GM06990 (cell line): Measurements from ENCODE around the gene POU2AF3.

ENCODE experiments used
- DNase-seq: peaks from one replicate; pipeline ENCODE4 v3.0.0-alpha.2; 2011; ENCODE audit not compliant: insufficient read length; ENCODE audit errors: extremely low read depth
- H3K27me3 ChIP-seq: replicated peaks from 2 replicates; pipeline ENCODE4 v1.6.0; 2011; ENCODE audit warnings: low read length; ENCODE audit not compliant: control insufficient read depth, insufficient read depth
- H3K36me3 ChIP-seq: 2 replicates; pipeline ENCODE4 v1.5.1; 2011; ENCODE audit warnings: low read length; ENCODE audit not compliant: control insufficient read depth, insufficient read depth
- H3K4me3 ChIP-seq: replicated peaks from 2 replicates; pipeline ENCODE4 v1.5.1; 2011; ENCODE audit warnings: low read depth, mild to moderate bottlenecking, control low read depth, low read length
- TF ChIP-seq, protein P1 (sequence below): IDR thresholded peaks from 2 replicates; pipeline ENCODE4 v1.5.1; 2011; ENCODE audit warnings: low read length, control low read depth, mild to moderate bottlenecking, inconsistent platforms; ENCODE audit not compliant: insufficient read depth, poor library complexity, severe bottlenecking

Gene POU2AF3

DNA sequence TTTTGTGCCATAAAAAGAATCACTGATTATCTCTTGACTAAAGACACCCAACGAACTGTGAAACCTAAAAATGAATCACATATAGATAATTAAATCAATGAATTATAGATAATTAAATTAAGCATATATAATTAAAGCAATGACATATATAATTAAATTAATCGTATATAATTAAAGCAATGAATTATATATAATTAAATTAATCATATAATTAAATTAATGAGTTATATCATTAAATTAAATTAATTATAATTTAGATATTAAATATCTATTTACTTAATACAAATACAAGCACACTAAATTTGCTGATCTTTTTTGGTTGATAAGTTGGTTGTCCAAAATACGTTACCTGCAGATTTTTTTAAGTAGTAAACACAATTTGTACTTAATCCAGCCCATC lies 49.8 kb downstream of the POU2AF3 start:
- TF ChIP-seq, protein P1, sequence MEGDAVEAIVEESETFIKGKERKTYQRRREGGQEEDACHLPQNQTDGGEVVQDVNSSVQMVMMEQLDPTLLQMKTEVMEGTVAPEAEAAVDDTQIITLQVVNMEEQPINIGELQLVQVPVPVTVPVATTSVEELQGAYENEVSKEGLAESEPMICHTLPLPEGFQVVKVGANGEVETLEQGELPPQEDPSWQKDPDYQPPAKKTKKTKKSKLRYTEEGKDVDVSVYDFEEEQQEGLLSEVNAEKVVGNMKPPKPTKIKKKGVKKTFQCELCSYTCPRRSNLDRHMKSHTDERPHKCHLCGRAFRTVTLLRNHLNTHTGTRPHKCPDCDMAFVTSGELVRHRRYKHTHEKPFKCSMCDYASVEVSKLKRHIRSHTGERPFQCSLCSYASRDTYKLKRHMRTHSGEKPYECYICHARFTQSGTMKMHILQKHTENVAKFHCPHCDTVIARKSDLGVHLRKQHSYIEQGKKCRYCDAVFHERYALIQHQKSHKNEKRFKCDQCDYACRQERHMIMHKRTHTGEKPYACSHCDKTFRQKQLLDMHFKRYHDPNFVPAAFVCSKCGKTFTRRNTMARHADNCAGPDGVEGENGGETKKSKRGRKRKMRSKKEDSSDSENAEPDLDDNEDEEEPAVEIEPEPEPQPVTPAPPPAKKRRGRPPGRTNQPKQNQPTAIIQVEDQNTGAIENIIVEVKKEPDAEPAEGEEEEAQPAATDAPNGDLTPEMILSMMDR = no peak
- Histone ChIP-seq H3K4me3 (no peak overlapping the region), H3K27me3 (no peaks in the 10 kb centered on the region), H3K36me3 (peaks cover 9% of the 10 kb centered on the region)
- DNase-seq = no peak

DNA sequence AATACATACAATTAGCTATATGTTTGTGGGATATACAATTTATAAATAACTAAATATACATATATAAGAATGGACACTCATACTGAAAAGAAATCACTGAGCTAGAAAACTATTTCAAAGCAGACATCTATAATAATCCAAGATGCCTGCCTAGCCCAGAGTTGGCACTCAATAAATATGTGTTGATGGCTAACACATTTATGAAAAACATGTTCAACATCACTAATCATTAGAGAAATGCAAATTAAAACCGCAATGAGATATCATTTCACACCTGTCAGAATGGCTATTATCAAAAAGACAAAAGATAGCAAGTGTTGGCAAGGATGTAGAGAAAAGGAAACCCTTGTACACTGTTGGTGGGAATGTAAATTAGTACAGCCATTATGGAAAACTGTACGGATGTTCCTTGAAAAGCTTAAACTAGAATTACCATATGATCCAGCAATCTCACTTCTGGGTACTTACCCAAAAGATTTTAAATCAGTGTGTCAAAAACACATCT lies 50.9 kb downstream of the POU2AF3 start:
- no peak for DNase-seq
- Histone ChIP-seq H3K36me3 (peaks cover 16% of the 10 kb centered on the region), H3K4me3 (no peak overlapping the region), H3K27me3 (no peaks in the 10 kb centered on the region)
- TF ChIP-seq, protein P1 = no peak

DNA sequence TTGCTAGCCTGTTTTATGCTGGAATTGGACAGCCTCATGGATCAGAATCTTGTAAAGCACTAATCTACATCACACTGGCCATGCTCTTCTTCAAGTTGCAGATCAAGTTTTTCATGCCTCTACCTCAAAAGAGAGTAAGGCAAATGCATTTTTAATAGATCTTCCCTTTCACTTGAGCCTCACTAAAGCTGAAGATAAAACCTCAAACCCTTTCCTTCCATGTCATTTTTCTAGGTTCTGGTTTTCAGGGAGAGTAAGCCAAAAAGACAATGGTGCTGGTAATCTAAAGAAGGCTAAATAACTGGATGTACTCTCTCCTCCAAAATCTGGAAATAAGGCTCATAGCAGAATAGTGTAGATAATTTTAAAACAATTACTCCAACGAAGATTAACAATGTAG lies 52.5 kb downstream of the POU2AF3 start:
- DNase-seq = no peak
- TF ChIP-seq, protein P1 = no peak
- H3K27me3 ChIP-seq = no peaks in the 10 kb centered on the region
- no peak overlapping the region for H3K4me3 ChIP-seq
- H3K36me3 ChIP-seq = peaks cover 28% of the 10 kb centered on the region

DNA sequence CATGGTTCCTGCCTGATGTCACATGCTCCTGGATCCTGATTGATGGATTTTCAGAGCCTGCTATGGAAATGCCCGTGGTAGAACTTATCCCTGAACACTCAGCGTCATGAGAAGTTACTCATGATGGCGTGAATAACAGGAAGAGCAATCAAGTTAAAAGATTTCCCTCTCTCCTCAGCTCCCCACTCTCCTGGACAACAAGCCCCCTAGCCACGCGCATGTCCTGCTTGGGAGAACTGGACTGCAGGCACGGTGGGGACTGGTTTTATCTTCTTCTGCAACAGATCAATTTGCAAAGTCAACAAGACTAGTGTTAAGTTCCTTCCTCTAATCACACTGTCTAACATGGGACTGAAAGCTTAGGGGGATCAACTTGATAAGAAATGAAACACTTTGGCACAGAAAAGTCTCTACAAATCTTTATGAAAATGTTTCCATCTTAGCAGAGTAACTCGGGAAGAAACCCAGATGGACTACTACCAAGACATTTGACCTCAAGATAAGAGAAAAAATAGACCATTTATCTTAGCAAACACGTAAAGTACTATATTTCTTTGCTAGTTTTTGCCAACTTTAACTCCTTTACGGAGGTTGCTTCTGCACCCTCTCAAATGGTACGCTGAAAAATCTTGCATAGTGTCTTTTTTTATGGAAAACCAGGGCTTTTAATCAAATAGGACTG lies 53.2 kb downstream of the POU2AF3 start:
- Histone ChIP-seq H3K27me3 (no peaks in the 10 kb centered on the region), H3K4me3 (no peak overlapping the region), H3K36me3 (peaks cover 33% of the 10 kb centered on the region)
- TF ChIP-seq, protein P1 = no peak
- no peak for DNase-seq

DNA sequence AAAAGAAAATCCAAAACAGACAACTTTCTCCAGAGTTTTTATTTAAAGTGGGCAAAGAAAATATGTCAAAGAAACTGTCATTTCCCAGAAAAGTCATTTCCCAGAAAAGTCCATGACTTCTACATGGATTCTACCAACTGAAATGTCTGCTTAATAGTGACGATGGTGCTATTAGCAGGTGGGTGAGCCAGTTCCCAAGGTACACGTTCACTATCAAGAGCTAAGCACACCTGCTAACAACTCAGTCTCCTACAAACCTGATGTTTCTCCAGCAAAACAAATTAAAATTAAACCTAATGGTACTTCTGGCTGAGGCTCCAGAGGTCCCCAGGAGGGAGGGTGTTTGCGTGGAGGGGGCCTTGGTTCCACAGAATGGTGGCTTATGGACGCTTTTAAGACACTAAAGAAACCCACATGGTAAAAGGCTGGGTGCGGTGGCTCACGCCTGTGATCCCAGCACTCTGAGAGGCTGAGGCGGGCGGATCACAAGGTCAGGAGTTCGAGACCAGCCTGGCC lies 53.9 kb downstream of the POU2AF3 start:
- TF ChIP-seq, protein P1 = no peak
- Histone ChIP-seq H3K27me3 (no peaks in the 10 kb centered on the region), H3K36me3 (peaks cover 41% of the 10 kb centered on the region), H3K4me3 (no peak overlapping the region)
- no peak for DNase-seq
